WI38 (cell line): ENCODE results near the gene ZSWIM6.

Experiments
- H3K4me3 ChIP-seq: 2 replicates; pipeline ENCODE4 v1.5.1; 2011; ENCODE audit warnings: low read depth, mild to moderate bottlenecking, control low read depth, low read length
- TF ChIP-seq, protein P1 (sequence below): IDR thresholded peaks from 2 replicates; pipeline ENCODE4 v1.5.1; 2012; ENCODE audit warnings: low read depth, mild to moderate bottlenecking, control low read depth, low read length

The ZSWIM6 gene

GRCh38 chr5:61538722-61539501, 206.9 kb downstream of the ZSWIM6 start:
- no peak overlapping the region for H3K4me3 ChIP-seq
- TF ChIP-seq, protein P1, sequence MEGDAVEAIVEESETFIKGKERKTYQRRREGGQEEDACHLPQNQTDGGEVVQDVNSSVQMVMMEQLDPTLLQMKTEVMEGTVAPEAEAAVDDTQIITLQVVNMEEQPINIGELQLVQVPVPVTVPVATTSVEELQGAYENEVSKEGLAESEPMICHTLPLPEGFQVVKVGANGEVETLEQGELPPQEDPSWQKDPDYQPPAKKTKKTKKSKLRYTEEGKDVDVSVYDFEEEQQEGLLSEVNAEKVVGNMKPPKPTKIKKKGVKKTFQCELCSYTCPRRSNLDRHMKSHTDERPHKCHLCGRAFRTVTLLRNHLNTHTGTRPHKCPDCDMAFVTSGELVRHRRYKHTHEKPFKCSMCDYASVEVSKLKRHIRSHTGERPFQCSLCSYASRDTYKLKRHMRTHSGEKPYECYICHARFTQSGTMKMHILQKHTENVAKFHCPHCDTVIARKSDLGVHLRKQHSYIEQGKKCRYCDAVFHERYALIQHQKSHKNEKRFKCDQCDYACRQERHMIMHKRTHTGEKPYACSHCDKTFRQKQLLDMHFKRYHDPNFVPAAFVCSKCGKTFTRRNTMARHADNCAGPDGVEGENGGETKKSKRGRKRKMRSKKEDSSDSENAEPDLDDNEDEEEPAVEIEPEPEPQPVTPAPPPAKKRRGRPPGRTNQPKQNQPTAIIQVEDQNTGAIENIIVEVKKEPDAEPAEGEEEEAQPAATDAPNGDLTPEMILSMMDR: no peak

GRCh38 chr5:61549530-61549929, 217.5 kb downstream of the ZSWIM6 start:
- TF ChIP-seq, protein P1: no peak
- no peak overlapping the region for H3K4me3 ChIP-seq

DNA sequence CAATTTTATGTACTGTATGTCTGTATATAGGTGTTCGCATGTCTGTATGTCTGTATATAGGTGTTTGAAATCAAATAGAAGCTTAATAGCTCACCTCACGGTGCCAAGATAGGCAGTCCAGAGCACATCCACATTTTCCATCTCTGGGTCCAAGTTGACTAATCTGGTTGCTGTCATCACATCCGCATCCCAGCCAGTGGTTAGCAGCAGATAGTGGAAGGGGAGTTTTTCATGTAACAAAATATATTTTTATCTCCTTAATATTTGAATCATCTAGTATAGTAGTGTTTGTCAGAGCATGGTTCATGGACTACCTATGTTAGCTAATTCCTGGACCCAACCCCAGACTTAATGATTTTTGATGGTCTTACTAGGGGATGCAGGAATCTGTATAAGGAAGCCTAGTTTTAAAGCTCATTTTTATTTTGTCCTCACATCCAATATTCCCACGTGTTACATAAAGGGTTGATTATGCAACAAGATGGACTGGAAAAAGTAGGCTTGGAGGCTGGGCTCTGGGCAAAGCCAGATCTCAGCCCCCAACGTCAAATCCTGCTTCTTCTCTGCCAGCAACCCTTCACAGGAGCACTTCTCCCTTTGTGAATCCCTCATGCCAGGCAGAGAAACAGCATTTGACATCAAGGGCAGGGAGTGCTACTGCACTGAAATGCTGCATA, 219.7 kb downstream of the ZSWIM6 start:
- no peak overlapping the region for H3K4me3 ChIP-seq
- TF ChIP-seq, protein P1: no peak

GRCh38 chr5:61559146-61559545, 227.1 kb downstream of the ZSWIM6 start:
- TF ChIP-seq, protein P1: no peak
- H3K4me3 ChIP-seq: no peak overlapping the region

DNA sequence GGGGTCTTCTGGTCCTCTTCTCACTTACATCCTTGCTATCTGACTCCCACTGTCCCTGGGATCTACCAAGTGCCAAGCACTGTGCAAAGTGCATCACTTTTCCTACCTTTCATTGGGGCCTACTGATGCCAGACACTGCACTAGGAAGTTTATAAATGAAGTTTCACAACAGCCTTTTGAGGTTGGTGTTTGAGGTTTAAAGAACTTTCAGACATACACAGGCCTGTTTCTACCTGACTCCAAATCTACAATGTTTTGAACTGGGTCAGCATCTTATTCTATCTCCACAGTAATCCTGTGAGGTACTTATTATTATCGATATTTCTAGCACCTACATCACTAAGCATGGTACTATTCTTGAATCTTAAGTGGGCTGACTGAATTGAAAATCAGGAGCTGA, 227.7 kb downstream of the ZSWIM6 start:
- TF ChIP-seq, protein P1: no peak

GRCh38 chr5:61563401-61563800, 231.3 kb downstream of the ZSWIM6 start:
- TF ChIP-seq, protein P1: no peak
- no peak overlapping the region for H3K4me3 ChIP-seq

More for the DNA sequence above, 227.7 kb downstream of the ZSWIM6 start:
- H3K4me3 ChIP-seq: no peak overlapping the region

DNA sequence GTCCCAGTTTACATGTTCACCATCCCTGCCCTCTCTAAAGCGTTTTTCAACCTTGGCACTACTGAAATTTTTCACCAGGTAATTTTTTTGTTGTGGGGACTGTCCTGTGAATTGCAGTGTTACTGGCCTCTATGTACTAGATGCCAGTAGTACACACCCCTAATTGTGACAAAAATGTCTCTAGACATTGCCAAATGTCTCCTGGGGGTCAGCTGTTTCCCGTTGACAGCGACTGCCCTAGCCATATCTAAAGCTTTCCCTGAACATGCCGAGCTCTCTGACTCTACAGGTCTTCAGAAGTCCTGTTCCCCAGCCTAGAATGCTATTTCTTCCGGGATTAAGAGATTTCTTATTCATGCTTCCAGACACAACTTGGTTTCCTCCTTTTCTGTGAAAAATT, 235.3 kb downstream of the ZSWIM6 start:
- TF ChIP-seq, protein P1: no peak
- H3K4me3 ChIP-seq: no peak overlapping the region
